GM12891 (cell line): ENCODE results near the gene RNF11.

ENCODE experiments used
- PAX5 ChIP-seq: IDR thresholded peaks from 2 replicates; pipeline ENCODE4 v1.6.1; 2011; ENCODE audit warnings: low read length, moderate library complexity, mild to moderate bottlenecking; ENCODE audit not compliant: insufficient read depth, severe bottlenecking
- POLR2A ChIP-seq: IDR thresholded peaks from 2 replicates; pipeline ENCODE4 v1.6.1; 2011; ENCODE audit warnings: low read depth, low read length, control low read depth
- POLR2AphosphoS5 ChIP-seq: IDR thresholded peaks from 2 replicates; pipeline ENCODE4 v1.6.1; 2011; ENCODE audit warnings: low read depth, low read length, control low read depth
- SPI1 ChIP-seq: IDR thresholded peaks from 2 replicates; pipeline ENCODE4 v1.6.1; 2011; ENCODE audit warnings: low read depth, low read length, control low read depth
- TAF1 ChIP-seq: IDR thresholded peaks from 2 replicates; pipeline ENCODE4 v1.6.1; 2011; ENCODE audit warnings: low read depth, low read length, control low read depth

GRCh38 chr1:51304360-51304759, 68.3 kb downstream of the RNF11 start:
- TF ChIP-seq TAF1 (no peak), POLR2A (no peak), POLR2AphosphoS5 (no peak), PAX5 (no peak), SPI1 (no peak)
